HCT116 (cell line): ENCODE results near the gene SHF. TPM values are rescaled to one million over a fixed set of nuclear protein-coding genes. Genes with fewer than 3 reads are reported as not detected.

ENCODE experiments used
- ATAC-seq: fragments of 200-7000 bp; cut with Tn5 transposase; 2 replicates; pipeline ENCODE4 v1.9.1; 2020; ENCODE audit warnings: mild to moderate bottlenecking, moderate library complexity
- BruUV-seq: library from RNA; stranded (reverse); fragments of 400-500 nt; replicated peaks from 2 replicates; lab custom pipeline; 2021; lab: Mats Ljungman, UMichigan
- CTCF ChIA-PET: fragments of 300-600 bp; sonication (Branson Sonifier 250); formaldehyde crosslinking; loops from one replicate; lab custom pipeline; 2021; ENCODE audit warnings: antibody characterized with exemption; lab: Charles Lee
- POLR2A ChIA-PET: fragments of 300-600, 350-600 bp; sonication (Branson Sonifier 250); formaldehyde crosslinking; loops from one replicate; lab custom pipeline; 2021; ENCODE audit warnings: antibody characterized with exemption; lab: Charles Lee
- RAD21 ChIA-PET, 2 experiments: fragments of 300-600 bp; sonication (Branson Sonifier 250); formaldehyde crosslinking; loops; one replicate each; lab custom pipeline; 2023; ENCODE audit warnings: low total read pairs in 2 of 2; ENCODE audit not compliant: uncharacterized antibody in 2 of 2, unreplicated experiment in 2 of 2, low non-redundant PET in 1 of 2; lab: Charles Lee
- DNase-seq: peaks from one replicate; pipeline ENCODE4 v3.0.0-alpha.2; 2010; ENCODE audit warnings: low read depth, low spot score
- H2AFZ ChIP-seq: fragments of 200-600 bp; shearing (Covaris generic), sonication (generic); 2 replicates; pipeline ENCODE4 v1.6.1; 2017; ENCODE audit warnings: low read depth, mixed run types, mixed read lengths, antibody characterized with exemption, low read length; ENCODE audit not compliant: poor library complexity, severe bottlenecking
- H3K27ac ChIP-seq: 2 replicates; pipeline ENCODE4 v1.5.1; 2012; ENCODE audit warnings: low read depth, low read length
- H3K27me3 ChIP-seq: fragments of 200-600 bp; sonication (generic); 2 replicates; pipeline ENCODE4 v1.6.1; 2016; ENCODE audit warnings: mixed run types, low read length, mixed read lengths; ENCODE audit not compliant: insufficient read depth
- H3K36me3 ChIP-seq, 2 experiments: fragments of 200-500 bp in 1 of 2; fragments of 200-600 bp in 1 of 2; sonication (Bioruptor generic) in 1 of 2; sonication (generic) in 1 of 2; 2 replicates each; pipeline versions ENCODE4 v1.5.1 to v1.6.1; 2014 to 2016; ENCODE audit warnings: low read length in 2 of 2, inconsistent platforms in 1 of 2, mixed read lengths in 1 of 2, mixed run types in 1 of 2; ENCODE audit not compliant: insufficient read depth in 2 of 2, control insufficient read depth in 1 of 2
- H3K4me1 ChIP-seq, 2 experiments: fragments of 200-600 bp in 1 of 2; sonication (generic) in 1 of 2; 2 replicates each; pipeline versions ENCODE4 v1.5.1 to v1.6.1; 2012 to 2017; ENCODE audit warnings: low read length in 2 of 2, inconsistent platforms in 1 of 2, mild to moderate bottlenecking in 1 of 2, mixed read lengths in 1 of 2, mixed run types in 1 of 2, moderate library complexity in 1 of 2; ENCODE audit not compliant: insufficient read depth in 2 of 2, control insufficient read depth in 1 of 2
- H3K4me2 ChIP-seq: fragments of 200-600 bp; sonication (generic); 2 replicates; pipeline ENCODE4 v1.6.1; 2017; ENCODE audit warnings: mixed run types, low read length, mixed read lengths
- H3K4me3 ChIP-seq, 2 experiments: fragments of 200-600 bp in 1 of 2; sonication (generic) in 1 of 2; replicated peaks in 1 of 2; 2 replicates each; pipeline ENCODE4 v1.5.1; 2011 to 2016; ENCODE audit warnings: low read length in 2 of 2, control low read depth in 1 of 2, low read depth in 1 of 2, mild to moderate bottlenecking in 1 of 2, mixed read lengths in 1 of 2, mixed run types in 1 of 2
- H3K79me2 ChIP-seq: fragments of 200-600 bp; sonication (generic); 2 replicates; pipeline ENCODE4 v1.6.1; 2017; ENCODE audit warnings: mild to moderate bottlenecking, mixed run types, low read length, moderate library complexity, mixed read lengths; ENCODE audit not compliant: insufficient read depth
- H3K9ac ChIP-seq: fragments of 200-600 bp; sonication (generic); 2 replicates; pipeline ENCODE4 v1.6.1; 2016; ENCODE audit warnings: low read length, mixed read lengths
- H3K9me2 ChIP-seq: fragments of 200-600 bp; sonication (generic), shearing (Covaris generic); 2 replicates; pipeline ENCODE4 v1.6.1; 2017; ENCODE audit warnings: mixed run types, mild to moderate bottlenecking, moderate library complexity; ENCODE audit not compliant: insufficient read depth
- H3K9me3 ChIP-seq, 2 experiments: fragments of 200-500 bp in 1 of 2; fragments of 200-600 bp in 1 of 2; sonication (Bioruptor generic) in 1 of 2; sonication (generic) in 1 of 2; 2 replicates each; pipeline ENCODE4 v1.6.1; 2014 to 2017; ENCODE audit warnings: low read length in 2 of 2, mixed read lengths in 2 of 2, inconsistent platforms in 1 of 2, low read depth in 1 of 2, mild to moderate bottlenecking in 1 of 2, mixed run types in 1 of 2, moderate library complexity in 1 of 2; ENCODE audit not compliant: control insufficient read depth in 1 of 2, insufficient read depth in 1 of 2
- H4K20me1 ChIP-seq: fragments of 200-600 bp; sonication (generic), shearing (Covaris generic); 2 replicates; pipeline ENCODE4 v1.6.1; 2017; ENCODE audit warnings: mixed run types, mild to moderate bottlenecking, moderate library complexity; ENCODE audit not compliant: insufficient read depth
- ATF3 ChIP-seq: IDR thresholded peaks from 2 replicates; pipeline ENCODE4 v1.6.1; 2012
- CEBPB ChIP-seq: IDR thresholded peaks from 2 replicates; pipeline ENCODE4 v1.6.1; 2012; ENCODE audit warnings: low read depth
- ELF1 ChIP-seq: IDR thresholded peaks from 2 replicates; pipeline ENCODE4 v1.6.1; 2012; ENCODE audit warnings: low read depth, borderline replicate concordance
- EZH2phosphoT487 ChIP-seq: fragments of 200-600 bp; IDR thresholded peaks from 2 replicates; pipeline ENCODE4 v1.6.1; 2018; ENCODE audit warnings: antibody characterized with exemption, borderline replicate concordance
- FOSL1 ChIP-seq: IDR thresholded peaks from 2 replicates; pipeline ENCODE4 v1.6.1; 2012; ENCODE audit warnings: low read depth
- POLR2A ChIP-seq: IDR thresholded peaks from 2 replicates; pipeline ENCODE4 v1.7.0; 2011; ENCODE audit warnings: borderline replicate concordance; ENCODE audit not compliant: insufficient read depth, insufficient read length; ENCODE audit errors: extremely low read depth
- POLR2AphosphoS5 ChIP-seq: IDR thresholded peaks from 2 replicates; pipeline ENCODE4 v1.6.1; 2011; ENCODE audit warnings: mild to moderate bottlenecking, low read depth, low read length, moderate library complexity
- RAD21 ChIP-seq: IDR thresholded peaks from 2 replicates; pipeline ENCODE4 v1.6.1; 2012; ENCODE audit warnings: low read depth, mild to moderate bottlenecking
- REST ChIP-seq: IDR thresholded peaks from 2 replicates; pipeline ENCODE4 v1.6.1; 2012; ENCODE audit warnings: low read depth
- SP1 ChIP-seq: IDR thresholded peaks from 2 replicates; pipeline ENCODE4 v1.6.1; 2012; ENCODE audit warnings: low read depth
- SRF ChIP-seq: IDR thresholded peaks from 2 replicates; pipeline ENCODE4 v1.6.1; 2012; ENCODE audit warnings: low read depth
- TCF7L2 ChIP-seq: IDR thresholded peaks from 2 replicates; pipeline ENCODE4 v1.7.0; 2011; ENCODE audit warnings: borderline replicate concordance, inconsistent platforms; ENCODE audit not compliant: insufficient read depth, insufficient read length; ENCODE audit errors: extremely low read depth
- YY1 ChIP-seq: IDR thresholded peaks from 2 replicates; pipeline ENCODE4 v1.6.1; 2011; ENCODE audit warnings: low read length, low read depth, moderate library complexity, mild to moderate bottlenecking; ENCODE audit not compliant: insufficient replicate concordance; ENCODE audit errors: extremely low read depth
- ZBTB33 ChIP-seq: IDR thresholded peaks from 2 replicates; pipeline ENCODE4 v1.6.1; 2011; ENCODE audit warnings: mild to moderate bottlenecking, low read length, moderate library complexity; ENCODE audit not compliant: insufficient replicate concordance; ENCODE audit errors: extremely low read depth
- intact Hi-C: fragments of 100-400 bp; cut with micrococcal nuclease; formaldehyde crosslinking; loops from 2 replicates; pipeline ENCODE4 v1.10.0; 2022
- total RNA-seq: library from RNA; stranded (reverse); gene quantifications from one replicate; pipeline ENCODE4 v1.2.1, GENCODE V29; 2021; ENCODE audit not compliant: unreplicated experiment
- TF ChIP-seq, protein P1 (sequence below): IDR thresholded peaks from 2 replicates; pipeline ENCODE4 v1.6.1; 2012
- TF ChIP-seq, protein P2 (sequence below), 3 experiments: fragments of 200-600 bp in 1 of 3; sonication (generic) in 1 of 3; IDR thresholded peaks in 2 of 3; conservative IDR thresholded peaks in 1 of 3; 2 replicates each; pipeline ENCODE4 v1.5.1; 2012 to 2017; ENCODE audit warnings: low read depth in 2 of 3, low read length in 2 of 3, antibody characterized with exemption in 1 of 3, borderline replicate concordance in 1 of 3, control low read depth in 1 of 3, mild to moderate bottlenecking in 1 of 3, mixed read lengths in 1 of 3, mixed run types in 1 of 3, moderate library complexity in 1 of 3; ENCODE audit not compliant: insufficient read depth in 1 of 3

SHF gene
- total RNA-seq, 1 experiment from 2014 or later = 2.6 TPM

DNA sequence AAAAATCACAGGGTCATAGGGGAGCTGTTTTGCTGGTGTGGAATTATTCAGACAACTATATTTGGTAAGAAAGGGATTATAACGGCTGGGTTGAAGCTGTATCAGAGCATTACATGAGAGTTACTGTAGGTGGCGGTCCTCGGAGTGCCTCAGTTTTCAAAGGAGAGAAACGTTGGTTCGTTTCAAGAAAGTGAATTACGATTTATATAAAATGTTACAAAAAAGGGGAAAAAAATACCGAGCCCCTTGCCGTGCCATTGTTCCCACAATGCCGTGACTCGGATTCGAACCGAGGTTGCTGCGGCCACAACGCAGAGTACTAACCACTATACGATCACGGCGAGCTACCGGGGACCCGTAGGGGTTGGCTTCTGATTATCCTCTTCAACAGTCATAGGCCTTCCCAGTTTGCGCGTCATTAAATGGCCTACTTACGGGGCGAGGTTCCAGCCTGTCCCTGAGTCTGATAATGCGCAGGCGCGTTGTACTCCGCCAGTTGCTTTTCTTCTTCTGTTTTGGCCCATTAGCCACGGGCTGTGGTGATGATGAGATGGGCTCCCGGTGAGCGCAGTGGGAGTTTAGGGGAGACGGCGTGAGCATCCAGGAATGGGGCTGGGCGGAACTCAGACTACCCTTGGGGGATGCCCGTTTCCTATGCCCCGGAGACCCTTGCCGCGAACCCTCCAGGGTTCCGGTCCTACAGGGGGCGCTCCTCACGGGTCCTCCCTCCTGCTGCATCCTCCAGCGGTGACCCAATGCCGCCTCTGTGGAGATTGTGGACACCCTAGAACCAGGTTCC, 10.8 kb upstream of the SHF start:
- peak; percentile 71 for ATAC-seq
- H3K9ac ChIP-seq = peak overlapping the region; percentile 60
- H3K27ac ChIP-seq = peak overlapping the region; percentile 76
- H3K9me3 ChIP-seq = no peaks in the 10 kb centered on the region
- H3K9me2 ChIP-seq = no peaks in the 10 kb centered on the region
- H3K4me1 ChIP-seq = peaks cover 11 to 36% of the 10 kb centered on the region in 2 experiments
- no peaks in the 10 kb centered on the region for H3K79me2 ChIP-seq
- ChIA-PET CTCF (interaction anchor here (0.7 to 4.8 kb wide), 11 partner anchors 9 to 261 kb away, joined by 3 to 44 read pairs (median 3); no protein-coding TSS in a partner anchor), RAD21 (no interaction called here), POLR2A (no interaction called here)
- DNase-seq = peak; percentile 94
- H3K27me3 ChIP-seq = no peaks in the 10 kb centered on the region
- TF ChIP-seq ELF1 (no peak), SP1 (no peak), RAD21 (no peak), SRF (no peak), ATF3 (no peak), REST (no peak), POLR2AphosphoS5 (peak; percentile 80), TCF7L2 (no peak), POLR2A (peak; percentile 52), YY1 (peak; percentile 54), EZH2phosphoT487 (no peak), ZBTB33 (peak; percentile 80), FOSL1 (no peak), CEBPB (no peak)
- TF ChIP-seq, protein P1, sequence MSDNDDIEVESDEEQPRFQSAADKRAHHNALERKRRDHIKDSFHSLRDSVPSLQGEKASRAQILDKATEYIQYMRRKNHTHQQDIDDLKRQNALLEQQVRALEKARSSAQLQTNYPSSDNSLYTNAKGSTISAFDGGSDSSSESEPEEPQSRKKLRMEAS = no peak
- TF ChIP-seq, protein P2, sequence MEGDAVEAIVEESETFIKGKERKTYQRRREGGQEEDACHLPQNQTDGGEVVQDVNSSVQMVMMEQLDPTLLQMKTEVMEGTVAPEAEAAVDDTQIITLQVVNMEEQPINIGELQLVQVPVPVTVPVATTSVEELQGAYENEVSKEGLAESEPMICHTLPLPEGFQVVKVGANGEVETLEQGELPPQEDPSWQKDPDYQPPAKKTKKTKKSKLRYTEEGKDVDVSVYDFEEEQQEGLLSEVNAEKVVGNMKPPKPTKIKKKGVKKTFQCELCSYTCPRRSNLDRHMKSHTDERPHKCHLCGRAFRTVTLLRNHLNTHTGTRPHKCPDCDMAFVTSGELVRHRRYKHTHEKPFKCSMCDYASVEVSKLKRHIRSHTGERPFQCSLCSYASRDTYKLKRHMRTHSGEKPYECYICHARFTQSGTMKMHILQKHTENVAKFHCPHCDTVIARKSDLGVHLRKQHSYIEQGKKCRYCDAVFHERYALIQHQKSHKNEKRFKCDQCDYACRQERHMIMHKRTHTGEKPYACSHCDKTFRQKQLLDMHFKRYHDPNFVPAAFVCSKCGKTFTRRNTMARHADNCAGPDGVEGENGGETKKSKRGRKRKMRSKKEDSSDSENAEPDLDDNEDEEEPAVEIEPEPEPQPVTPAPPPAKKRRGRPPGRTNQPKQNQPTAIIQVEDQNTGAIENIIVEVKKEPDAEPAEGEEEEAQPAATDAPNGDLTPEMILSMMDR (IDR thresholded peaks at IDR 0.05 in 2 of 3, conservative IDR thresholded peaks at IDR 0.05 in 1 of 3; ENCODE audit: borderline replicate concordance in 1 of 3, insufficient read depth in 1 of 3, low read depth in 2 of 3, low read length in 2 of 3) = peak in 2 of 3 experiments; percentile 79 to 86; a peak in 4 of 6 replicates
- H3K4me2 ChIP-seq = peak overlapping the region; percentile 94
- intact Hi-C loops = loop anchor here (2.0 kb wide), 1 partner anchor 32 kb away; no protein-coding TSS in a partner anchor
- BruUV-seq = no TSS peak
- H2AFZ ChIP-seq = peak overlapping the region; percentile 63
- no peaks in the 10 kb centered on the region for H4K20me1 ChIP-seq
- H3K4me3 ChIP-seq = peak overlapping the region; percentile 58 to 62
- H3K36me3 ChIP-seq = no peaks in the 10 kb centered on the region
